Limb (tissue), 2 donors: ENCODE results near the gene EGFL7.
A peak's percentile ranks its signal among the peaks of the same experiment; 100 is the strongest.
"Not testable (repeated sequence)": the region's sequence is repeated elsewhere in the genome, so short reads cannot be mapped to it uniquely, and the experiment has no call there.

ENCODE experiments used
- DNase-seq, 2 donors: peaks; one replicate each; pipeline ENCODE4 v3.0.0-alpha.2; 2016; ENCODE audit errors: extremely low spot score in 2 of 2

Gene EGFL7

GRCh38 chr9:136624184-136624951 is 38.3 kb upstream of the EGFL7 start:
- DNase-seq = peak in 1 of 2 donors; percentile 31

DNA sequence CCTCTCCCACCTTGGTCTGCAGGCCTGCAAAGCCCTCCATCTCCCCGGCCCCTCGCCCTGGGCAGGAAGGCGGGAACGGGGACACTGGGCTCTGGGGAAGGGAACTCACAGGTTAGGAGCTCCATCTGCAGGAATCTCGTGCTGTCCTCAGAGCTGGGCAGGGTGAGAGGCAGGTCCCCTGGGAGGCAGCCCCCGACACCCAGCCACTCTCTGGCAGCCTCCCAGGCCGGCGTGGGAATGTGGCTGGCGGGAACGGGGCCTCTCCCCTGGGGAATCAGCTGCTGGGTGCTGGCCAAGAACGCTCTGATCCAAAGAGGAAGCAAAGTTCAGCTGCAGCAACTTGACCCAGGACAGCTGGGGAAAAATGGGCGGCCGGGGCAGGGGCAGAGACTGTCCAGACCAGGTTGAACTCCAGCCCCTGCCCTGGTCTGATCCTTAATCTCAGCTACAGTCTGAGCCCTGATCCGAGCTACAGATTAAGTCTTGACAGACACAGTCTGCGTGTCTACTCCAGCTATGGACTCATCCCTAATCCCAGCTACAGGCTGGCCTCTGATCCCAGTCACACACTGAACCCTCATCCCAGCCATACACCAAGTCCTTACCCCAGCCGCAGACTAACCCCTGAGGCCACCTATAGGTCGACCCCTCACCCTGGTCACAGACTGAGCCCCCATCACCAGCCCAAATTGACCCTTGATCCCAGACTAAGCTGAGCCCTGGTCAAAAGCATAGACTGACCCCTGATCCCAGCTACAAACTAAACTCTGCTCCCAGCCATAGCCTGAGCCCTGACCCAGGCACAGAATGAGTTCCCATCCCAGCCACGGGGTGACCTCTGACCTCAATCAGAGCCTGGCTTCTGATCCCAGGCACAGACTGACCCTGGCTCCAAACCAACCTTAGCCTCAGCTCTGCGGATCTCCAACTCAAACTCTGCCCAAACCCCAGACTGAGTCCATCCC is 37.3 kb upstream of the EGFL7 start:
- DNase-seq = peak in 1 of 2 donors; percentile 77

DNA sequence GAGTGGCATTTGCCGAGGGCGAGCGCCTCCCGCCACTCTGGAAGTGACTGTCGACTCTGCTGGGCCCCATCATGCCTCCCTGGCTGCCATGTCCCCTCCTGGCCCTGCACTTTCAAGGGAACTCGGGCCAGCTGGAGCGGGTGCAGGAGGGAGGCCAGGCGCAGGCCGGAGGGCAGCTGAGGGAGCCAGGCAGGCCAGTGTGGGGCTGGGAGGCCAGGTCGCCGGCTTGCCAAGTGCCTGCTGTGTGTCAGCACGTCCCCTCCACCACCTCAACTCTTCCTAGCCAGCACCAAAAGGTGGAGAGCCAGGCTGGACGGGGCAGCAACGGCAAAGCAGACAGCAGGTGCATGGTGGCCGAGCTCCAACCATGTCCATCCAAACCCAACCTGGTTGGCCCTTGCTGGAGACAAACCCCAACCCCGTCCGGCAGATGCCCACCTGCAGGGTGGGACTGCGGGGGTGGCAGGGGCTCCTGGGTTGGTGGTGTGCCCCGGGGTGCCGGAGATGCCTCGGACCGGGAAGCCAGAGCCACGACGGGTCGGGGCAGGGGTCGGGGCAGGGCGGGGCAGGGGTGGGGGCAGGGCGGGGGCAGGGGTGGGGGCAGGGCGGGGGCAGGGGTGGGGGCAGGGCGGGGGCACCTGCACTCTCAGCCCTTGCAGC is 36.5 kb upstream of the EGFL7 start:
- peak in 1 of 2 donors; percentile 23 for DNase-seq

- peak in 1 of 2 donors; percentile 36 for DNase-seq
Observed at GRCh38 chr9:136626740-136627642, 35.7 kb upstream of the EGFL7 start.

- peak in 1 of 2 donors; percentile 28 for DNase-seq
Observed at GRCh38 chr9:136627703-136628102, 35.0 kb upstream of the EGFL7 start.

- DNase-seq = peak in 1 of 2 donors; percentile 38
Observed at GRCh38 chr9:136628268-136628667, 34.4 kb upstream of the EGFL7 start.

DNA sequence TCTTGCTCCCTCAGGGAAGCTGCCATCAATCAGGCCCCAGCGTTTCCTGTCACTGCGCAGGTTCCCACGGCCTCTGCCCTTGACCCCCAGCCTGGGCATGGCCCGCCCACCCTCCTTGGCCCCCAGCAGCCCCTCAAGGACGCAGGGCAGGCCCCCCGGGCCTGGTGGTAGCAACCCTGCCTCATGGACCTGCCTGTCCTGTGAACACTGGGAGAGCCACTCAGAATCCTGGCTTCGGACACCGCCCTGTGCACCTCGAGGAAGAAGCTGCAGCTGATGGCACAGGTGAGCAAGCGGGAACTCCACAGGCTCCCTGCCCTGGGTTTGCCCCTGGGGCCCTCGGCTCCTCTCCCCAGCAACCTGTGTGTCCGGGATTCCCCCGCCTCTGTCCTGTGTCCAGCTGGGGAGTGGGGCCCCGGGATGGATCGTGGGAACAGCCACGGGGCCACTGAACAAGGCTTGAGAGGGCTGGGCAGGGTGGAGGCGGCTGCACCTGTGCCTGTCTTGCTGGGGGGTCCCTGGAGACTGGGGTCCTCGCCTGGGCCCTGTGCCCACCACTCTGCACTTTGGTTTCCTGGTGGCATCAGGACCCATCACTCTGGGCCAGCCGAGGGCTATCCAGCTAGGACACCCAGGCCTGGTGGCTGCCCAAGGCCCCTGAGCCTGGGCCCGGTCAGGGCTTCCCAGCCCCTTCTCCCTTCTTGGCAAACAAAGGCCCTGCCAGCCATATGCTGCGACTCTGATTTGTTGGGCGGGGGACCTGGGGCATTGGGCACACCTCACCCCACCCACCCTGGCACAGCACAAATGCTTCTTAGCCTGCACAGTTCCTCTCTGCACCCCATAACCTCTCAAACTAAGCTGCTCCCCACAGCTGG is 33.5 kb upstream of the EGFL7 start:
- DNase-seq = peak in 1 of 2 donors; percentile 35

GRCh38 chr9:136629879-136630661 is 32.6 kb upstream of the EGFL7 start:
- peak in 1 of 2 donors; percentile 79 for DNase-seq

- no peak for DNase-seq
Observed at GRCh38 chr9:136630662-136630992, 32.1 kb upstream of the EGFL7 start.

- peak; percentile 65 to 87 for DNase-seq
Observed at GRCh38 chr9:136631038-136632000, 31.4 kb upstream of the EGFL7 start.

DNA sequence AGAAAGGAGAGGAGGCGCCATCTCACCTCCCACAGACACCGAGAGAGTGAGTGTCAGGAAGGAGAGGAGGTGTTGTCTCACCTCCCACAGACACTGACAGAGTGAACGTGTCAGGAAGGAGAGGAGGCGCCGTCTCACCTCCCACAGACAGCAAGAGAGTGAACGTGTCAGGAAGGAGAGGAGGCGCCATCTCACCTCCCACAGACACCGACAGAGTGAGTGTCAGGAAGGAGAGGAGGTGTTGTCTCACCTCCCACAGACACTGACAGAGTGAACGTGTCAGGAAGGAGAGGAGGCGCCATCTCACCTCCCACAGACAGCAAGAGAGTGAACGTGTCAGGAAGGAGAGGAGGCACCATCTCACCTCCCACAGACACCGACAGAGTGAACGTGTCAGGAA is 30.6 kb upstream of the EGFL7 start:
- not testable (repeated sequence) for DNase-seq

DNA sequence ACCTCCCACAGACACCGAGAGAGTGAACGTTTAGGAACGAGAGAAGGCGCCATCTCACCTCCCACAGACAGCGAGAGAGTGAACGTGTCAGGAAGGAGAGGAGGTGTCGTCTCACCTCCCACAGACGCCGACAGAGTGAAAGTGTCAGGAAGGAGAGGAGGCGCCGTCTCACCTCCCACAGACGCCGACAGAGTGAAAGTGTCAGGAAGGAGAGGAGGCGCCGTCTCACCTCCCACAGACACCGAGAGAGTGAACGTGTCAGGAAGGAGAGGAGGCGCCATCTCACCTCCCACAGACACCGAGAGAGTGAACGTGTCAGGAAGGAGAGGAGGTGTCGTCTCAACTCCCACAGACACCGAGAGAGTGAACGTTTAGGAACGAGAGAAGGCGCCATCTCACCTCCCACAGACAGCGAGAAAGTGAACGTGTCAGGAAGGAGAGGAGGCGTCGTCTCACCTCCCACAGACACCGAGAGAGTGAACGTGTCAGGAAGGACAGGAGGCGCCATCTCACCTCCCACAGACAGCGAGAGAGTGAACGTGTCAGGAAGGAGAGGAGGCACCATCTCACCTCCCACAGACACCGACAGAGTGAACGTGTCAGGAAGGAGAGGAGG is 30.1 kb upstream of the EGFL7 start:
- not testable (repeated sequence) for DNase-seq

DNA sequence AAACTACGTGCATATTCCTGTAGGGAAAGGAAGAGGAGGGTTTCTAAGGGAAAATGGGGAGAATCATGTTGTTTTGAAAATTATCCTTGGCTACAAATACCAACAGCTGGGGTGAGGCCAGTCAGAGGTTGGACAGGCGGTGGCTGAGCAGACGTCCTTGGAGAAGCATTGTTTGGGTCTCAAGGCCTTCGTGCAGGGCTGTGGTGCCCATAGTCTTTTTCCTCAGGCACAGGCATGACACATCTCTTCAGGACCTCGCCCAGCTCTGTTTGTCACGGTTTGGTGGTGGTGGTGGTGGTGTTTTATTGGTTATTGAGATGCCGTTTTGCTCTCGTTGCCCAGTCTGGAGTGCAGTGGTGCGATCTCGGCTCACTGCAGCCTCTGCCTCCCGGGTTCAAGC is 27.8 kb upstream of the EGFL7 start:
- DNase-seq = no peak

DNA sequence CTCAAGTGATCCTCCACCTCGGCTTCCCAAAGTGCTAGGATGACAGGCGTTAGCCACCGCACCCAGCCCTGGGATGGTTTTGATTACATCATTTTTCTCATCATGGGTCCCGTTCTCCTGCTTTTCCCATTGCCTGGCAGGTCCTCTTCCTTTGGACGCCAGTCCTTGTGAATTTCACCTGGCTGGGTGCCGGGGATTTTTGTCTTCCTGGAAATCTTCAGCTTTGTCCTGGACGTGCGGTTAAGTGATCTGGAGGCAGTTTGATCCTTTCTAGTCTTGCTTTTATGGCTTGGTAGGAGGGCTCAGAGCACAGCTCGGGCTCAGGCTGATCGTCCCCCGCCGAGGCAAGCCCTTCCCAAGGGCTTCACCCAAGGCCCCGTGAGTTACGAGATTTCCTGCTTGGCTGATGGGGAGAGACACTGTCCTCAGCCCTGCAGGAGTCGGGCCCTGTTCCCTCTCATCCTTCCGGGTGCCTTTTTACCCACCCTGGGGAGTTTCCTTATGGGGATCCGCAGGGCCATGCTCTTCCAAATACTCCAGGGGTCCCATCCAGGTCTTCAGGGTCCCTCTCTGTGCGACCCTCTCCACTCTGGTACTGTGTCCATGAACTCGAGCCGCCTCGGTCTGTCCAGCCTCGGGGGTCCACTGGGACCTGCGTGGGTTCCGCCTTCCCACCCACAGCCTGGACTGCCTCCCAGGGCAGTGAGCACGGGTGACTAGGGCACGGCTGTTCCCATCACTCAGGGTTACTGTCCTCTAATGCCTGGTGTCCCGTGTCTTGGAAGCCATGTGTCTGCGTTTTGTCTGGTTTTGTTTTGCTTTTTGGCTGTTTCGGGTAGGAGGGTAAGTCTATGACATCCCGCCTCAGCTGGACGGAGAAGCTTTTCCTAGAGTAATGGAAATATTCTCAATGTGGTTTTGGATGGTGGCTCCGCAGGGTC is 22.3 kb upstream of the EGFL7 start:
- peak in 1 of 2 donors; percentile 33 for DNase-seq

DNA sequence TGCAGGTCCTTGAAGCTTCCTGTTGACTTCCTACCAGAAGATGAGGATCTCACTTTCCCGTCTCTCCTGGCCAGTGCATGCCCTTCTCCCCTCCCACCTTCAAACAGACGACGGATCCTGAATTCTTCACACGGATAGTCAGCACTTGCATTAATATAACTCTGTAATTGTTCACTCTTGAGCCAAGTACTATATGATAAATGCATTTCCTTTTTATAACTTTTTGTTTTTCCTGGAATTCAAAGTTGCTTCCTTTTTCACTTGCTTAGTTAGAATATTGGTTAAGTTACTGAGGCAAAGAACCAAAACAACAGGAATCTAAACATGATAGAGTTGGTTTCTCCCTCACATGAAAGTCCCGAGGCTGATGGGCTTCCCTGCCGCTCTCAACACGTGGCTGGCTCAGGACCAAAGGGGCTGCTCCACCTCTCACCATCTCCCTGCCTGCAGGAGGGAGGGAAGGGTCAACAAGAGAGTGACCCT is 20.2 kb upstream of the EGFL7 start:
- DNase-seq = no peak
